ENCODE data around the gene FAR2. TPM values are rescaled to one million over a fixed set of nuclear protein-coding genes. Genes with fewer than 3 reads are reported as not detected.

FAR2 gene
- total RNA-seq, 2 donors from 2014 or later: 3.0 to 10.0 TPM

GRCh38 chr12:29228474-29229157 lies 79.5 kb downstream of the FAR2 start:
- Histone ChIP-seq H3K27ac (no peak overlapping the region), H3K4me3 (no peak overlapping the region), H3K4me1 (no peaks in the 10 kb centered on the region), H3K27me3 (no peaks in the 10 kb centered on the region), H3K9me3 (no peaks in the 10 kb centered on the region), H3K36me3 (no peaks in the 10 kb centered on the region)
- no peak for TF ChIP-seq CTCF (IDR thresholded peaks at IDR 0.05)
- DNase-seq (ENCODE audit: low spot score): no peak

GRCh38 chr12:29229158-29229505 lies 80.1 kb downstream of the FAR2 start:
- H3K4me3 ChIP-seq: no peak overlapping the region
- no peaks in the 10 kb centered on the region for H3K27me3 ChIP-seq
- H3K4me1 ChIP-seq: no peaks in the 10 kb centered on the region
- no peaks in the 10 kb centered on the region for H3K36me3 ChIP-seq
- no peaks in the 10 kb centered on the region for H3K9me3 ChIP-seq
- no peak overlapping the region for H3K27ac ChIP-seq
- no peak for TF ChIP-seq CTCF (IDR thresholded peaks at IDR 0.05)
- DNase-seq (ENCODE audit: low spot score): no peak

GRCh38 chr12:29229937-29230336 lies 80.9 kb downstream of the FAR2 start:
- H3K9me3 ChIP-seq: no peaks in the 10 kb centered on the region
- no peak for DNase-seq (ENCODE audit: low spot score)
- TF ChIP-seq CTCF (IDR thresholded peaks at IDR 0.05): no peak
- H3K27ac ChIP-seq: no peak overlapping the region
- H3K4me3 ChIP-seq: no peak overlapping the region
- H3K27me3 ChIP-seq: no peaks in the 10 kb centered on the region
- no peaks in the 10 kb centered on the region for H3K36me3 ChIP-seq
- no peaks in the 10 kb centered on the region for H3K4me1 ChIP-seq

- Histone ChIP-seq H3K27me3 (no peaks in the 10 kb centered on the region), H3K4me3 (no peak overlapping the region), H3K36me3 (no peaks in the 10 kb centered on the region), H3K4me1 (no peaks in the 10 kb centered on the region), H3K9me3 (no peaks in the 10 kb centered on the region), H3K27ac (no peak overlapping the region)
- DNase-seq (ENCODE audit: low spot score): no peak
- no peak for TF ChIP-seq CTCF (IDR thresholded peaks at IDR 0.05)
These were observed 81.9 kb downstream of the FAR2 start for GRCh38 chr12:29230800-29231560.

- no peaks in the 10 kb centered on the region for H3K36me3 ChIP-seq
- no peak overlapping the region for H3K27ac ChIP-seq
- H3K4me3 ChIP-seq: no peak overlapping the region
- no peaks in the 10 kb centered on the region for H3K9me3 ChIP-seq
- TF ChIP-seq CTCF (IDR thresholded peaks at IDR 0.05): no peak
- H3K27me3 ChIP-seq: no peaks in the 10 kb centered on the region
- no peaks in the 10 kb centered on the region for H3K4me1 ChIP-seq
- DNase-seq (ENCODE audit: low spot score): no peak
These were observed 83.0 kb downstream of the FAR2 start for GRCh38 chr12:29232086-29232485.

Data from right atrium auricular region (tissue), 2 donors.